CD8-positive, alpha-beta memory T cell (primary cell): ENCODE data around the gene ZMPSTE24. TPM values are rescaled to one million over a fixed set of nuclear protein-coding genes. Genes with fewer than 3 reads are reported as not detected.

Experiments
- CTCF ChIA-PET: fragments of 350-600 bp; sonication (Branson Sonifier 250); formaldehyde crosslinking; loops from one replicate; lab custom pipeline; 2021; ENCODE audit warnings: antibody characterized with exemption; lab: Charles Lee
- POLR2A ChIA-PET: fragments of 350-600 bp; sonication (Branson Sonifier 250); formaldehyde crosslinking; loops from one replicate; lab custom pipeline; 2021; ENCODE audit warnings: antibody characterized with exemption; lab: Charles Lee
- DNase-seq, 5 donors: peaks; one replicate each; pipeline versions ENCODE4 v3.0.0 to v3.0.0-alpha.2; 2020 to 2022; ENCODE audit warnings: mixed read lengths in 1 of 5
- H3K27ac ChIP-seq: one replicate; pipeline ENCODE4 v1.7.0; 2013; ENCODE audit warnings: low read depth, mild to moderate bottlenecking, low read length, moderate library complexity
- H3K27me3 ChIP-seq: 2 replicates; pipeline ENCODE4 v1.7.0; 2013; ENCODE audit warnings: low read length, mild to moderate bottlenecking; ENCODE audit not compliant: insufficient read depth, poor library complexity, severe bottlenecking
- H3K36me3 ChIP-seq: 2 replicates; pipeline ENCODE4 v1.7.0; 2013; ENCODE audit warnings: mild to moderate bottlenecking, low read length, moderate library complexity; ENCODE audit not compliant: insufficient read depth
- H3K4me1 ChIP-seq: 2 replicates; pipeline ENCODE4 v1.7.0; 2013; ENCODE audit warnings: mild to moderate bottlenecking, low read length, moderate library complexity; ENCODE audit not compliant: insufficient read depth
- H3K4me3 ChIP-seq: 2 replicates; pipeline ENCODE4 v1.7.0; 2013; ENCODE audit warnings: mild to moderate bottlenecking, low read length
- H3K9me3 ChIP-seq: 2 replicates; pipeline ENCODE4 v1.7.0; 2013; ENCODE audit warnings: mild to moderate bottlenecking, low read length
- H3K27ac Mint-ChIP-seq, 8 donors: one replicate each; pipeline ENCODE4 v1.8.0; 2020 to 2021; ENCODE audit warnings: mixed read lengths in 8 of 8, mild to moderate bottlenecking in 6 of 8, inconsistent platforms in 3 of 8, moderate library complexity in 3 of 8
- H3K27me3 Mint-ChIP-seq, 2 donors: one replicate each; pipeline ENCODE4 v1.8.0; 2020 to 2021; ENCODE audit warnings: mixed read lengths in 2 of 2, mild to moderate bottlenecking in 1 of 2, moderate library complexity in 1 of 2
- H3K36me3 Mint-ChIP-seq, 3 donors: one replicate each; pipeline ENCODE4 v1.8.0; 2020 to 2021; ENCODE audit warnings: mixed read lengths in 3 of 3, inconsistent platforms in 1 of 3, mild to moderate bottlenecking in 1 of 3
- H3K4me1 Mint-ChIP-seq, 3 donors: one replicate each; pipeline ENCODE4 v1.8.0; 2020 to 2021; ENCODE audit warnings: mixed read lengths in 3 of 3, inconsistent platforms in 1 of 3, mild to moderate bottlenecking in 1 of 3
- H3K4me3 Mint-ChIP-seq, 7 donors: one replicate each; pipeline ENCODE4 v1.8.0; 2020 to 2021; ENCODE audit warnings: mixed read lengths in 7 of 7, mild to moderate bottlenecking in 6 of 7, moderate library complexity in 4 of 7, inconsistent platforms in 2 of 7
- H3K9me3 Mint-ChIP-seq, 5 donors: one replicate each; pipeline ENCODE4 v1.8.0; 2020 to 2022; ENCODE audit warnings: mixed read lengths in 5 of 5, mild to moderate bottlenecking in 3 of 5, moderate library complexity in 2 of 5, inconsistent platforms in 1 of 5
- polyA plus RNA-seq: library from polyadenylated mRNA; unstranded; fragments of 300-500 nt; fragmentation: Illumina TruSeq; gene quantifications from one replicate; pipeline ENCODE4 v1.2.3, GENCODE V29; 2021
- total RNA-seq, 2 experiments: library from RNA; stranded (reverse); gene quantifications; one replicate each; pipeline ENCODE4 v1.2.3, GENCODE V29; 2021

The ZMPSTE24 gene
- total and polyA plus RNA-seq, 3 experiments from 2014 or later, result 32.5 to 53.7 (median 51.0) TPM

DNA sequence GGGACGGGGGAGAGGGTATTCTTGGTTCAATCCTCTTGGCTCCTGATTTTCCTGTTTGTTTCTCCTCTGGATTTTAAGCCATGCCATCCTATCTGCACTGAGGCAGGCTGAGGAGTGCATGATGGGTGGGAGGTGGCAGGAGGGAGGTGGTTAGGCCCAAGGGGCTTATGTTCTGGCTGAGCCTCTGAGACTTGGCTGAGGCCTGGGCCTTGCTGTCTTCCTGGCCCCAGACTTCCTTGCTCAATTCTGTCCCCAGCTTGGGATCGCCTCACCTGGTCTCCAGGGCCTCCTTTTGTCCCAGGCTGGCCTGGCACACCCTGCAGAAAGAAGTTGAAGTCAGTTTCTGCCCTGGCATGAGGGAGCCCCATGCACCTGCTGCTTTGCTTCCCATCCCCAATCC lies 47.8 kb downstream of the ZMPSTE24 start:
- H3K9me3 ChIP-seq, result no peaks in the 10 kb centered on the region
- H3K4me3 ChIP-seq, result no peak overlapping the region
- no peaks in the 10 kb centered on the region for H3K4me1 ChIP-seq
- H3K27me3 Mint-ChIP-seq, result no peaks in the 10 kb centered on the region
- no peaks in the 10 kb centered on the region for H3K4me1 Mint-ChIP-seq
- H3K9me3 Mint-ChIP-seq, result no peaks in the 10 kb centered on the region
- no peak overlapping the region for H3K27ac ChIP-seq
- H3K36me3 Mint-ChIP-seq, result no peaks in the 10 kb centered on the region
- ChIA-PET POLR2A (no interaction called here), CTCF (interaction anchor here (1.0 kb wide), 1 partner anchor 153 kb away, joined by 3 read pairs; no protein-coding TSS in a partner anchor)
- no peaks in the 10 kb centered on the region for H3K27me3 ChIP-seq
- no peak overlapping the region for H3K27ac Mint-ChIP-seq
- no peaks in the 10 kb centered on the region for H3K36me3 ChIP-seq
- no peak overlapping the region for H3K4me3 Mint-ChIP-seq
- DNase-seq, result no peak

- H3K4me3 ChIP-seq, result no peak overlapping the region
- no peaks in the 10 kb centered on the region for H3K9me3 ChIP-seq
- H3K36me3 ChIP-seq, result no peaks in the 10 kb centered on the region
- no peak overlapping the region for H3K27ac ChIP-seq
- H3K4me3 Mint-ChIP-seq, result no peak overlapping the region
- H3K27me3 ChIP-seq, result no peaks in the 10 kb centered on the region
- ChIA-PET POLR2A (no interaction called here), CTCF (interaction anchor here (1.3 kb wide), 1 partner anchor 9 kb away, joined by 3 read pairs; no protein-coding TSS in a partner anchor)
- H3K4me1 Mint-ChIP-seq, result no peaks in the 10 kb centered on the region
- no peaks in the 10 kb centered on the region for H3K36me3 Mint-ChIP-seq
- no peaks in the 10 kb centered on the region for H3K9me3 Mint-ChIP-seq
- H3K4me1 ChIP-seq, result no peaks in the 10 kb centered on the region
- H3K27ac Mint-ChIP-seq, result no peak overlapping the region
- H3K27me3 Mint-ChIP-seq, result no peaks in the 10 kb centered on the region
- DNase-seq, result no peak
Observed at GRCh38 chr1:40306296-40306695, 48.3 kb downstream of the ZMPSTE24 start.

DNA sequence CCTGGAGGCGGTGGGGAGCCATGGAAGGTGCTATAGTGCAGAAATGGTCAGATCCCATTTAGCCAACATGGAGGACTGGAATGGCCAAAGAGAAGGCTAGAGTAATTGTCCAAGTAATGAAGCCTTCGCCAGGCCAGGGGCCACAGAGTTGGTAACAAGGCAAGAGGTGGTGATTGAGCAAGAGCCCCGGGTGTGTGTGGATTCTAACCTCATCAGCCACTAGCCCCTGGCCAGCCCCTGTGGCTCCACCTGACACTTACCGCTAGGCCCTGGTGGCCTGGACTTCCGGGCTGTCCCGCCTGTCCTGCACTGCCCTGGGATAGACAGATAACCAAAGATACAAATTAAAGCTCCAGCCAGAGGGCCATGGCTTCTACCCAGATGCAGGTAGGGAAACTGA lies 49.1 kb downstream of the ZMPSTE24 start:
- no peak overlapping the region for H3K27ac ChIP-seq
- no peaks in the 10 kb centered on the region for H3K27me3 ChIP-seq
- no peaks in the 10 kb centered on the region for H3K4me1 Mint-ChIP-seq
- no peaks in the 10 kb centered on the region for H3K36me3 ChIP-seq
- H3K9me3 Mint-ChIP-seq, result no peaks in the 10 kb centered on the region
- H3K27me3 Mint-ChIP-seq, result no peaks in the 10 kb centered on the region
- H3K9me3 ChIP-seq, result no peaks in the 10 kb centered on the region
- H3K4me3 ChIP-seq, result no peak overlapping the region
- H3K36me3 Mint-ChIP-seq, result no peaks in the 10 kb centered on the region
- H3K4me1 ChIP-seq, result peaks cover 1% of the 10 kb centered on the region
- H3K27ac Mint-ChIP-seq, result no peak overlapping the region
- no peak for DNase-seq
- no peak overlapping the region for H3K4me3 Mint-ChIP-seq
- ChIA-PET CTCF (interaction anchor here (1.3 kb wide), 1 partner anchor 8 kb away, joined by 3 read pairs; no protein-coding TSS in a partner anchor), POLR2A (interaction anchor here (0.6 kb wide), 1 partner anchor 20 kb away, joined by 4 read pairs; no protein-coding TSS in a partner anchor)

DNA sequence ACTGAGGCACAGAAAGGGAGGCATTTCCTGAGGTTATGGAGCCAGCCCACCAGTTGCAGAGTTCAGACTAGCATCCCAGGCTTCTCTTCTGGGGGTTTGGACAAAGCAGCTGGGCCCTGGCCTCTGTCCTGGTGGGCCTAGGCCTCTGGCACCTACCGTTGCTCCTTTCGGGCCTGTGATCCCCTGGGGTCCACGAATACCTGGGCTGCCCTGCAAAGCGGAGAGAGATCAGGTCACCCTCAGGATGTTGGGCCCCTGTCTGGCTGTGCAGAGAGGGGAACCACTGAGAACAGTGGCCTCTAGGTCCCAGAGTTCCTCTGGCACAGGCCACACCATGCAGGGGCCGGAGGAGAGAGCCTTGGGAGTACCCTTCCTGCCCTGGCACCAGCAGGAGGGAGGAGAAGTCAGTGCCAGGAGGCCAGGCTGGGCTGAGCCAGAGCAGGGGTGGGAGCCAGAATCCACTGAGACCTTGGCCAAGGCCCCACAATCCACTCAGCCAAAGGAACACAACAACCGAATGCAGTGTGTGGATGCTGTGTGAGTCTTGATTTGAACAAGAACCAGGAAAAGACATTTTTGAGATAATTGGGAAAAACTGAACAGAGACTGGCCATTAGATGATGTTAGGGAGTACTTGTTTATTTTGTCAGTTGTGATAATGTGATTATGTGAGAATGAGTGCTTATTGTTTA lies 50.1 kb downstream of the ZMPSTE24 start:
- Histone ChIP-seq H3K4me1 (peaks cover 7% of the 10 kb centered on the region), H3K4me3 (no peak overlapping the region), H3K36me3 (no peaks in the 10 kb centered on the region), H3K27ac (no peak overlapping the region), H3K27me3 (no peaks in the 10 kb centered on the region), H3K9me3 (no peaks in the 10 kb centered on the region)
- no peaks in the 10 kb centered on the region for H3K9me3 Mint-ChIP-seq
- no peak for DNase-seq
- H3K27ac Mint-ChIP-seq, result peak overlapping the region in 1 of 8 donors; percentile 73
- peaks cover 0 to 10% (median 0%) of the 10 kb centered on the region in 3 donors for H3K4me1 Mint-ChIP-seq
- ChIA-PET POLR2A (no interaction called here), CTCF (no interaction called here)
- H3K27me3 Mint-ChIP-seq, result no peaks in the 10 kb centered on the region
- H3K4me3 Mint-ChIP-seq, result no peak overlapping the region
- H3K36me3 Mint-ChIP-seq, result no peaks in the 10 kb centered on the region

GRCh38 chr1:40309374-40310128 lies 51.5 kb downstream of the ZMPSTE24 start:
- Histone ChIP-seq H3K27ac (no peak overlapping the region), H3K27me3 (no peaks in the 10 kb centered on the region), H3K36me3 (no peaks in the 10 kb centered on the region), H3K4me1 (peaks cover 8% of the 10 kb centered on the region), H3K4me3 (no peak overlapping the region), H3K9me3 (no peaks in the 10 kb centered on the region)
- Mint-ChIP-seq H3K27me3 (no peaks in the 10 kb centered on the region), H3K27ac (no peak overlapping the region), H3K36me3 (no peaks in the 10 kb centered on the region), H3K4me1 (peaks cover 0 to 10% (median 0%) of the 10 kb centered on the region in 3 donors), H3K9me3 (no peaks in the 10 kb centered on the region), H3K4me3 (no peak overlapping the region)
- ChIA-PET CTCF (interaction anchor here (1.1 kb wide), 1 partner anchor 29 kb away, joined by 4 read pairs; no protein-coding TSS in a partner anchor), POLR2A (no interaction called here)
- DNase-seq, result no peak

DNA sequence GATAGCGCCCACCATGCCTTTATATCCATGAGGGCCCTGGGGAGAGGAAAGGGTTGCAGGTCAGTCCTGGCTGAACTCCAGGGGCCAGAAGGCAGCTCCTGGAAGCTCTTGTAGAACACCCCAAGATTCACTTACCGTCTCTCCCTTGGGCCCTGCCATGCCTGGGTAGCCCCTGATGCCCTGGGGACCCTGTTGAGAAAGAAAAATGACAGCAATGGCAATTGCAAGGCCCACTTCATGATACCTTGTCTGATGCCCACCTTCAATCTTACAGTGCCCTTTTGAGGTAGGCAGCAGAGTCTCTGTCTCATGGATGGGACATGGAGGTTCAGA lies 52.1 kb downstream of the ZMPSTE24 start:
- no peak for DNase-seq
- no peaks in the 10 kb centered on the region for H3K27me3 ChIP-seq
- no peaks in the 10 kb centered on the region for H3K9me3 ChIP-seq
- no peak overlapping the region for H3K27ac ChIP-seq
- H3K9me3 Mint-ChIP-seq, result no peaks in the 10 kb centered on the region
- H3K4me1 ChIP-seq, result peaks cover 14% of the 10 kb centered on the region
- H3K36me3 Mint-ChIP-seq, result no peaks in the 10 kb centered on the region
- no peaks in the 10 kb centered on the region for H3K36me3 ChIP-seq
- ChIA-PET CTCF (interaction anchor here (1.1 kb wide), 1 partner anchor 28 kb away, joined by 4 read pairs; no protein-coding TSS in a partner anchor), POLR2A (no interaction called here)
- no peak overlapping the region for H3K4me3 Mint-ChIP-seq
- no peaks in the 10 kb centered on the region for H3K27me3 Mint-ChIP-seq
- H3K27ac Mint-ChIP-seq, result no peak overlapping the region
- H3K4me3 ChIP-seq, result no peak overlapping the region
- peaks cover 0 to 12% (median under 1%) of the 10 kb centered on the region in 3 donors for H3K4me1 Mint-ChIP-seq

DNA sequence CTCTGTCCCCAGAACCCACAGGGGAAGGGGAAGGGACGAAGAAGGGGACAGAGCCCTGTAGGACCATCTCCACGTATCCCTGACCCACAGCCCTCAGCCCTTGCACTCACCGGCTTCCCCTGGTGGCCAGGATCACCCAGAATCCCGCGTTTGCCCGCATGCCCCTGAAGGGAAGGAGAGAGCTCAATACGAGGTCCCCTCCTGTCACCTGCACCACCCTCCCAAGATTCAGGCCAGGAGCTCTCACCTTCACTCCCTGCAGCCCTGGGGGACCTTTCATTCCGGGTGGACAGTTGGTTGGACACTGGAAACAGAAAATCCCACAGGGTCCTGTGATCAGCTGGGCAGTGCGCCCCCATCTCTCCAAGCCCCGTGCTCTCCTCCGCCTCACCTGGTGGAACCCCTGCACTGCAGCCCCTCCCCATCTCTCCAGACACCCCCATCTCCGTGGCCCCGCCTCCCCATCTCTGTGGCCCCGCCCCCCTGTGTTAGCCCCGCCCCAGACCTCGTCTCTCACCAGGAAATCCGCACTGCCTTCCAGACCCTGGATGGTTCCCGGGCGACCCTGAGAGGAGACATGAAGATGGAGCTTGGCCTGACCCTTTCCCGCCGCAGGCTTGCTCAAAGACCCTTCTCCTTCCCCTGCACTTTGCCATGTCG lies 53.1 kb downstream of the ZMPSTE24 start:
- Histone ChIP-seq H3K4me3 (no peak overlapping the region), H3K9me3 (no peaks in the 10 kb centered on the region), H3K4me1 (peaks cover 19% of the 10 kb centered on the region), H3K27me3 (peaks cover 2% of the 10 kb centered on the region), H3K36me3 (no peaks in the 10 kb centered on the region), H3K27ac (no peak overlapping the region)
- peaks cover 5 to 20% (median 6%) of the 10 kb centered on the region in 3 donors for H3K4me1 Mint-ChIP-seq
- H3K36me3 Mint-ChIP-seq, result no peaks in the 10 kb centered on the region
- no peak overlapping the region for H3K4me3 Mint-ChIP-seq
- no peak for DNase-seq
- no peaks in the 10 kb centered on the region for H3K9me3 Mint-ChIP-seq
- ChIA-PET POLR2A (no interaction called here), CTCF (interaction anchor here (0.7 kb wide), 1 partner anchor 93 kb away, joined by 3 read pairs; no protein-coding TSS in a partner anchor)
- H3K27ac Mint-ChIP-seq, result no peak overlapping the region
- H3K27me3 Mint-ChIP-seq, result no peaks in the 10 kb centered on the region

- DNase-seq, result no peak
- Mint-ChIP-seq H3K4me1 (peaks cover 6 to 22% (median 6%) of the 10 kb centered on the region in 3 donors), H3K27ac (peak overlapping the region in 2 of 8 donors; percentile 15 to 41), H3K4me3 (no peak overlapping the region), H3K9me3 (no peaks in the 10 kb centered on the region), H3K36me3 (no peaks in the 10 kb centered on the region), H3K27me3 (no peaks in the 10 kb centered on the region)
- no peaks in the 10 kb centered on the region for H3K9me3 ChIP-seq
- POLR2A ChIA-PET, result no interaction called here
- no peak overlapping the region for H3K4me3 ChIP-seq
- peaks cover 19% of the 10 kb centered on the region for H3K4me1 ChIP-seq
- CTCF ChIA-PET, result no interaction called here
- peaks cover 5% of the 10 kb centered on the region for H3K27me3 ChIP-seq
- H3K36me3 ChIP-seq, result no peaks in the 10 kb centered on the region
- no peak overlapping the region for H3K27ac ChIP-seq
Observed at GRCh38 chr1:40311692-40312091, 53.7 kb downstream of the ZMPSTE24 start.
